HPDE6-E6E7 (cell line): Measurements from ENCODE around the gene SKOR1.

Experiments
- DNase-seq: peaks from one replicate; pipeline ENCODE4 v3.0.0; 2011; ENCODE audit warnings: missing footprints; ENCODE audit errors: extremely low spot score

SKOR1 gene, protein sequence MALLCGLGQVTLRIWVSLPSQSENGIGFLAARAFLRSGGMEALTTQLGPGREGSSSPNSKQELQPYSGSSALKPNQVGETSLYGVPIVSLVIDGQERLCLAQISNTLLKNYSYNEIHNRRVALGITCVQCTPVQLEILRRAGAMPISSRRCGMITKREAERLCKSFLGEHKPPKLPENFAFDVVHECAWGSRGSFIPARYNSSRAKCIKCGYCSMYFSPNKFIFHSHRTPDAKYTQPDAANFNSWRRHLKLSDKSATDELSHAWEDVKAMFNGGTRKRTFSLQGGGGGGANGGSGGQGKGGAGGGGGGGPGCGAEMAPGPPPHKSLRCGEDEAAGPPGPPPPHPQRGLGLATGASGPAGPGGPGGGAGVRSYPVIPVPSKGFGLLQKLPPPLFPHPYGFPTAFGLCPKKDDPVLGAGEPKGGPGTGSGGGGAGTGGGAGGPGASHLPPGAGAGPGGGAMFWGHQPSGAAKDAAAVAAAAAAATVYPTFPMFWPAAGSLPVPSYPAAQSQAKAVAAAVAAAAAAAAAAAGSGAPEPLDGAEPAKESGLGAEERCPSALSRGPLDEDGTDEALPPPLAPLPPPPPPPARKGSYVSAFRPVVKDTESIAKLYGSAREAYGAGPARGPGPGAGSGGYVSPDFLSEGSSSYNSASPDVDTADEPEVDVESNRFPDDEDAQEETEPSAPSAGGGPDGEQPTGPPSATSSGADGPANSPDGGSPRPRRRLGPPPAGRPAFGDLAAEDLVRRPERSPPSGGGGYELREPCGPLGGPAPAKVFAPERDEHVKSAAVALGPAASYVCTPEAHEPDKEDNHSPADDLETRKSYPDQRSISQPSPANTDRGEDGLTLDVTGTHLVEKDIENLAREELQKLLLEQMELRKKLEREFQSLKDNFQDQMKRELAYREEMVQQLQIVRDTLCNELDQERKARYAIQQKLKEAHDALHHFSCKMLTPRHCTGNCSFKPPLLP

DNA sequence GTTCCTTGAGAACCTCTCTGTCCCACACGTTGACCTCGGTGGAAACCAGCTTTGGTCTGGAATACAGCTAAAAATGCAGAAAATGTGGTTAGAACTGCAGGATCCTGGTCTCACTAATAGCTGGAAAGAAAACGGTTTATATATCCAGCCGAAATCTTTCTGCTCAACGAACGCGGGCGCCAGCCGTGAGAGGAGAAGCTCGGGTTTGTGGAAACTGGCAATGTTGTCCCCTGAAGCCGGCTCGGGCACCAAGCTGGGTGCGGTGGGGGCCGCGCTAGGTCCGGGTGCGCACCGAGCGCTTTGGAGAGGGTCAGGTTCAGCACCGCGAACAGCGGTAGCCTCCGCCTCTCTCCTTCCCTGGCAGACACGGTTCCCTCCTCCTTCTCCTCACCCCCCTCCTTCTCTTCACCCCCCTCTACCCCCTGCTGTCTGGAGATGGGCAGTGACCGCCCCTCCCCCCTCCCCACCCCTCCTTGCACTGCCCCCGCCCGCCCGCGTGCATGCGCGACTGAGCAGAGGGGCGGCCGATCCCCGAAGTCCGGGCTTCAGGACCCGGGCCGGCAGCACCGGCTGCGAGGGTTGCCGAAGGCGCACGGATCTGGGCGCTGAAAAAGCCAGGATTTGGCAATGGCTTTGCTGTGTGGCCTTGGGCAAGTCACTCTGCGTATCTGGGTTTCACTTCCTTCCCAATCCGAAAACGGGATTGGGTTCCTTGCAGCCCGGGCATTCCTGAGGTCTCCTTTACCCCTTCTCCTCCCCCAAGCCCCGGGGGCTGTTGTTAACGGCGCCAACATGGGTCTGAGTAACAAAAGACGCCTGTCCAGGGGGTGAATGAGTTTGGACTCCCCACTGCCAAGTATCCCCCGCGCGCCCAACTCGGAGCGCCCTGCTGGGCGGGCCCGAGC lies at the start of gene SKOR1:
Gene SKOR1, plus strand, starts transcription at position 534 of the 905 bp plus-strand sequence. Its CDS starts 94 bp downstream, at position 628.
- DNase-seq: no peak

DNA sequence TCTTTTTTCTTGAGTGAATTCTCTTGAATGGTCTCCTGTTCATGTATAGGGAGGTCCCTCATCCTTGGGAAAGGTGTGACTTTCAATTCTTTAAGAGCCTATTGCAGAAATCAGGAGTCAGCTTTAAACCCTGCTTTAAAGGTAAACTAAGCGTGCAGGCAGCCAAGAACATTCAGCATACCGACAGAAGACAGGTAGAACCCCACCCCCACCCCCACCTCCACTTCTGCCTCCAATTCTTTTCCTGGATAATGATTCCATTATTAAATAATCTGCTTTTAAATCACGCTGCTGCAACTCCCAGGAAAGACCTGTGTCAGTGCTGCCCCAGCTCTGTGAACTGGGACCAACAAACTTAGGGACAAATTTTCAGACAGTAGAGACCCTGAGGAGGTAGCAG lies 49.3 kb upstream of the SKOR1 start:
- DNase-seq: no peak

DNA sequence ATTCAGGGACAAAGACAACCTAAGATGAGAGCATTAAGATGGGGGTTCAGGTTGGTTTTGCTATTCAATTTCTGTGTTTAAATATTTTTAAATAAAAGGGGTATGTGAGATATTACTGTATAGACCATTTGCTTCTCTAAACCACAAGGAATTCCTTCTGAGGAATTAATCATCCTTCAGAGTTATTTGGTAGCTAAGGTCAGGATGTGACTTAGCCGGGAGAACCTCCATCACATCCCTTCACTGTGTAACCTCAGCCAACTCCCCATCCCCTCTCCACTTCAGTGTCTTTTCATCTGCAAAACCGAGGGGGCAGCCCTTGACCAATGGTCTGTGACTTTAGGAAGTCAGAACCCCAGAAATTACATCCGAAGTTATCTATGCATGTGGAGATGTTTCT lies 48.7 kb upstream of the SKOR1 start:
- no peak for DNase-seq

DNA sequence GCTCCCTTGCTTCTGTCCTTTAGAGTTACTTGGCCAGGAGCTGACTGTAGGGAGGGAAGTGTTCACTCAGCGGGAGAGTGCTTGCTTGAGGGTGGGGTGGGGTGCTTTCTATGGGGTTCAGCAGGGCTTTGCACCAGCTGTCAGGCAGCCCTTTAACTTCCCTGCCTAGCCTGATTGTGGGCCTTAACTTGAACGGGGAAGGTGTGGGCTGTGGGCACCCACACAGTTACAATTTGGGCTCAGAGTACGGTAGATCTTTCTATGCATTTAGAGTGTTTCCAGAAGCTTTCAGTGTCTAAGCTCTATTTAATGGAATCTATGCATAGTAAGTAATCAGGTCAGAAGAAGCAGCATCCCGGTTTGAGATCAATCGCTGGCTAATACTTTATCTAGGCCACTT lies 48.2 kb upstream of the SKOR1 start:
- DNase-seq: no peak

DNA sequence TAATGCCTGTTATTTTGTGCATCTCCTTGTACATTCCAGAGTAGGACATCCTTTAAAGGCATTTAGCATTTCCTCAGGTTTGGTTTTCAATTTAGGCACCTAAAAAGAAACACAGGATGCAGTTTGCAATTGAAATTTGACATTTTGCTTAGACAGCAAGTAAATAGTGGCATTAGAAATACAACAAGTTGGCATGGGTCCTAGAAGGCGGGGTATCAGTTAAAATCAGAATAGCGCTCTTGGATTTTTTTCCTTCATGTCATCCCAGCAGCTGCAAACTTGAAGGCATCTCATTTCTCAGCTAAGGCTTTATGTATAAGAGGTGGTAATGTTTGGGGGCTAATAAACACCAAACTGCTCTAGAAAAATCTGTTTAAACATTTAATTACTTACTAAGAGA lies 47.5 kb upstream of the SKOR1 start:
- DNase-seq: no peak

DNA sequence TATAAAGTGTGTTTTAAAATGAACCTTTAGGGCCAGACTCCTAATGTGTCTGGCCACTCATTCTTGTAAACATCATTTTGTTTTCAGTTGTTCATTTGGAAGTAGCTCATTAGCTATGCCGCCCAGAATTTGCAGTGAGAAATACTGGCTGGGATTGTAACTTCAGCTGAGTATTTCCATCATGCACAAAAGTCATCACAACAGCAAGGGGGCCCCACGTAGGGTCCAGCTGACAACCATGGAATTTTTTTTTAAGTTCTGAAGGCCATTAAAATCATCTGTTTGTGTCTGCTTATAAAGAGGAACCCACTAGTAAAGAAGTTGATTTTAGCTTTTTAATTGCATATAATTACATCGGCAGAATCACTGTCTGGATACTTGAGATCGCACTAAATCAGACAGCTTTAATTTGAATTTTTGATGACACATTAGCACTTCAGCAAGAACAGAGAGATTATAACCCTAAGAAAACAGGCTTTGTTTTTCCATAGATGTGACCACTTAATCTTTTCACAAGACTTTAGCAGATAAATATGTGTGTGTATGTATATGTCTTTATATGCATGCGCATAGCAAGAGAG lies 46.3 kb upstream of the SKOR1 start:
- no peak for DNase-seq

DNA sequence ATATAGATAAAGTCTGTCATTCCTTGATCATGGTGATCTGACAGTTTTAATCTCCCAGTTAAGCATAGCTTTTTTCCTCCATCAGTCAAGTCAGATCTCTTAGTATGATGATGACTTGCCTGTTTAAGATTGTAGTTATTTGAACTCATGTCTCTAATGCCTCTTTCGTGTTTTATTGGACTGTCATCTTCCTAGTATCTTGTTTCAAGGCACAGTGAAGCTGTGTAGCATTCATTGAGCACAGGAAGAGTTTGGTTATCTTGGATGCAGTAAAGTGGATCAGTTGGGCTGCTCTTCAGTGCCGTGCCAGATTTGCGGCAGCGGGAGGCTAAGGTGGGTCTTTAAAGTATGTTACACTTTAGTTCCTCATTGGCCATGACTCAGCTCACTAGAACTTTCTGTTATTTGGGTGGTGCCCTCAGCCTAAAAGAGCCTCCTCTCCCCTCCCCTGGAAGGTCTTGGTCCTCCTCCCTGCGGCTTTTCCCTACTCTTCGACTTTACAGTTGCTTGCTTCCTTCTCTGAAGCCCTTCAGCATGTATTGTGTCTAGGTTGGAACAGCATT lies 45.7 kb upstream of the SKOR1 start:
- DNase-seq: no peak

DNA sequence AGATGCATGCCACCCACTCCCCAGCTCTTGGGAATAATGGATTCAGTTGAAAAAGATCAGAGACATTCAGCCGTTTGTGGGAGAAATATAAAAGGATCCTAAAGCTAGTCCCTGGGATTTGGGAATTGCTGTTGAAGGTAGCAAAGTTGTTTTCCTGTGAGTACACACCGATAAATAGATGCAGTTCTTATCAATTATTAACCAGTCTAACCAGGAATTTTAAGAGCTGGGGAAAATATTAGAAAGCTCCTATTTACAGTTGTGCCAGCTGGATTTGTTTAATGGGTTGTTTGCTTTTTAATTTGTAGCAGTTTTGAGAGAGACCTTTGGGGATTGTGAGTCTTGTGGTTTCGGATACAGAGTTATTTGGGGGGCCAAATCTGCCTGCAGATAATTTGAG lies 44.2 kb upstream of the SKOR1 start:
- DNase-seq: no peak

DNA sequence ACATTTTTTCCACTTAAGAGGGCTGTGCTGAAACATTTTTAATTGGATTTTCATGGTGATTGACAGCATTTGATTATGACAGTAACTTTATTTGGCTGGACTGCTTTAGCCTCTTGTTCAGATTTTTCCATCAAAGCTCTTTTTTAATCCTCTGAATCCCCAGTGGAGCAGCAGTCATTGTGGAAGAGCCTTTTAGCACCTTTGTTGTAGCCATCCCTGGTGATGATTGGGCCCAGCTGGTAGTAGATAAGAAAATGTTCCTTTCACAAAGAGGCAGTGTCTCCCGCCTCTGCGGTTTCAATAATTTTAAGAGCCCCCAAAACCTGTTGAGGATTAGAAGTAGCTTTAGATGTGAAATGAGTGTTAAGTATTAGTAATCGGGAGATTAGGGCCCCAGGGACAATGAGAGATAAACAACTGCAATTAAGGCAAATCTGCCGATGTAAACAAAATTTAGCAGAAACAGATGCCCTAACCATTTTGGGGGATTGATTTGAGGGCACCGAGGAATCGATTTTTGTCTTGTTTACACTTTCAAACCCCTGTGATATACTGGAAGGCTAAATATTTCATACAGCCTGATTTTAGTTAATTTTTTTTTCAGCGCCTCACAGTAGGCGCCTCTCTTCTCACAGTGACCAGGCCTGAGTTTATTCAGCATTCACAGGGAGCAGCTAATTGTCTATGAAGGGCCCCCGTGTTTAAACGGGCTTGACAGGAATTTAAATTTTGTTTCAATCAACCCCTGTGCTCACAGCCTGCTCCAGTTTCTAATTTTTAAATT lies 43.2 kb upstream of the SKOR1 start:
- DNase-seq: no peak

DNA sequence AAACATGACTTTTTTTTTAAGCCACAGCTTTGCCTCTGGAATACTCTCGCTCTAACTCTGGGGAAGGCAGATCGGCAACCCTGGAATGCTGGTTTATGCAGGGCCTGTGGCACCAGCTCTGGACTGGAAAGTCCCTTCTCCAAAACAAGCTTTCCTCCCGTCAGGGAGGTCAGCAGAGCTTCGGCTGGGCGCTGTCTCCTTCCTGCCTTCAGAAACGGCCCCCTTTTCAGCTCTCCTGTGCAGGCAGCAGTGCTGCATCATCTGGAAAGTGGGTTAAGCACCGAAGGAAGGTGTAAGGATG lies 42.7 kb upstream of the SKOR1 start:
- DNase-seq: no peak

DNA sequence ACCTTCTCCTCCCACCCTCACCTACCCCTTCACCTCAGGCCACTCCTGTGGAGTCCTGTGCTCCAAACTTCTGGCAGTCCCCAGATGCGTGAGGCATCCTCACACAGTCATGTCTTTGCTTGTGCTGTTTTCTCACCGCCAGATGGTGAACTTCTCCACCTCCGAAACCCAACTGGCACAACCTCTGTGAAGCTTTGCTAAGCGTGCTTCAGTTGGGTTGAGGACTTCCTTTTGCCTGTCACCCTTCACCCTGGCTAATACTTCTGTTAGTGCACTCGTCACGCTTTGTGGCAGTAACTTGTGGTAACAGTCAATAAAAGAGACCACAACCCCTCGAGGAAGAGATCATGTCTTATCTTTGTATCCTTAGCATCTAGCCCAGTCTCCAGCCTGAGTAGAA lies 42.0 kb upstream of the SKOR1 start:
- DNase-seq: no peak

DNA sequence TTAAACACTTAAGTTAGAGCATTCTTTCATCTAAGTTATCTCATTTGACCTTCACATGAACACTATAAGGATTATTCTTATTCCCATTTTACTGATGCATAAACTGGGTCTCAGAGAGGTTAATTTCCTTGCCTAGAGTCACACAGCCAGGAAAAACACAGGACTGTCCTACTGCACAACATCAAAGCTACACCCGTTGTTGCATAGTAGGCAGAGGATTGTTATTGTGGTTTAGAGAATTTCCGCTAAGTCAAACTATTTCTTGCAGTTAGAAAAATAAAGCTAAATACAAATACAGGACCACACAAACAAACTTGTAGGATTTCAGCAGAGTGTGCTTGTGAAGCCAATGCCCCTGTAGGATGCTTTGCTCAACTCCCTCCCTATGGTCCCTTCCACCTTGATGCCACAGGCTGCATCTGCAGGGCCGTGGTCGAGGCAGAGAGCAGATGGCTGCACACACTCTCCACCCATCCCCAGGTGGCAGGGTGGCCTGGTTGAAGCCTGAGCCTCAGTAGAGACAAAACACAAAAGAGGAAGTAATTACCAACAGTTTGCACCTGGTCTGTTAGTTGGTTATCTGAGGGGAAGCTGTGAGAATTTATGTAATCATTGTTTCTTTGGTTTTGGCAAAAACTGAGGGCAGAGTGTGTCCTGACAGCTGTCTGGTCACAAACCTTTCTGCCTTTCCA lies 41.1 kb upstream of the SKOR1 start:
- DNase-seq: no peak

DNA sequence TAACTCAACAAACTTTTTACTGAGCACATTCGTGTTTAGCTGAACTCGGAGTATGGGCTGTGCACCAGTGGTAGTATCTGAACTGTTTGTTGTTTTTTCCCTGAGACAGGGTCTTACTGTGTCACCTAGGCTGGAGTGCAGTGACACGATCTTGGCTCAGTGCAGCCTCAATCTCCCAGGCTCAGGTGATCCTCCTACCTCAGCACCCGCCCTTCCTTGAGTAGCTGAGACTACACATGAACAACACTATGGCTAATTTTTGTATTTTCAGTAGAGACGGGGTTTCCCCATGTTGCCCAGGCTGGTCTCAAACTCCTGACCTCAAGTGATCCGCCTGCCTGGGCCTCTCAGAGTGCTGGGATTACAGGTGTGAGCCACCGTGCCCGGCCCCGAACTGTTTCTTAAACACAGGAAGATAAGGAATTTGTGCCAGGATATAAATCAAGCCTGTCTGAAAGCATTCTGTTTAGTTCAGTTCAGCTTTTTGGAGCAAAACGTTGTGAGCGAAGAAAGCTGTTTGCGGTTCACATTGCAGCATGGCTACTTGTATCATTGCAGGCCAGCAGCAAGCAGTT lies 40.4 kb upstream of the SKOR1 start:
- DNase-seq: no peak

DNA sequence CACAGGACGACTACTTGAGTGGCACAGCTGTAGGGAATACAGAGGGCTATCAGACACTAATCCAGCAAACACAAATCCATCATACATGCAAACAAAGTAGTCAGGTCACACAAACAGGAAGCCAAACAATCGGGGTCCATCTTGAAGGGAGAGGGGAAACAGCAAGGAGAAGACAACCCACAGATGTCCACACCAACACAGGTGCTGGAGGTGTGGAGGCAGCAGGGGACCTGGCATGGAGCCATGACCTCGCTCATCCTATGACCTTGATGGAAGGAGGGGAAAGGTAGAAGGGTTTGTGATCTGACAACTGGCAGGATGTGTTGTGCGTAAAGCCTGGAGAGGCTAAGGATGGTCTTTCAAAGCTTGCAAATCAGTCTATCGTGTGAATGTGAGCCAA lies 39.9 kb upstream of the SKOR1 start:
- DNase-seq: no peak

DNA sequence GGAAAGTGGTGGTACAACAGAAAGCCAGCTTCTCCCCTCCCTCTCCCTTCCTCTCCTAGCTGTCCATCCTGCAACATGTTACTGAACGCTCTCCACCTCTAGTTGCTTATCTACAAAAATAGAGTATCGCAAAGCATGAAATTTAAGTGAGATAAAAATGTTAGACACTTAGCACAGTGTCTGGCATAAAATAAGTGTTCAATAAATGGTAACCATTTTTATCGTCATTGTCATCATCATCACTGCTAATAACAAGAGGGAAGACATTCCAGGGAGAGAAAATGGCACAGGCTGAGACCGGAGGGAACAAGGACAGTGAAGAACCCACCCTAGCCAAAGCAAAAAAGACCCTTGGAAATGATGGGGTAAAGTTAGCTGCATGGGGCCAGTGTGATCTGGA lies 38.7 kb upstream of the SKOR1 start:
- DNase-seq: no peak

DNA sequence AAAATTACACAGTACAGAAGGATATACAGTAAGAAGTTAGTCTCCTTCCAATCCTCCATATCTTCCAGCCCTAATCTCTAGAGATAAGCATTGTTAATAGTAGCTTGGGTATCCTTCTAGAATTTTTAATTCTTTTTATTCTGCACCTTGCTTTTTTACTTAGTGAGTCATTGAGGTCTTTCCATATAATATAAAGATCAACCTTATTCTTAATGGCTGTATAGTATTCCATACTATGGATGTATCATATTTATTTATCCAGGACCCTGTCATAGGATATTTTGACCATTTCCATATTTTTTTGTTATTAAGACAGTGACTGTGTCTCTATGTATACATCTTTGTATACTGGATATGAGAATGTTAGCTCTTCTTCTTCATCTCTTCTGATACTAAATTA lies 36.3 kb upstream of the SKOR1 start:
- no peak for DNase-seq

DNA sequence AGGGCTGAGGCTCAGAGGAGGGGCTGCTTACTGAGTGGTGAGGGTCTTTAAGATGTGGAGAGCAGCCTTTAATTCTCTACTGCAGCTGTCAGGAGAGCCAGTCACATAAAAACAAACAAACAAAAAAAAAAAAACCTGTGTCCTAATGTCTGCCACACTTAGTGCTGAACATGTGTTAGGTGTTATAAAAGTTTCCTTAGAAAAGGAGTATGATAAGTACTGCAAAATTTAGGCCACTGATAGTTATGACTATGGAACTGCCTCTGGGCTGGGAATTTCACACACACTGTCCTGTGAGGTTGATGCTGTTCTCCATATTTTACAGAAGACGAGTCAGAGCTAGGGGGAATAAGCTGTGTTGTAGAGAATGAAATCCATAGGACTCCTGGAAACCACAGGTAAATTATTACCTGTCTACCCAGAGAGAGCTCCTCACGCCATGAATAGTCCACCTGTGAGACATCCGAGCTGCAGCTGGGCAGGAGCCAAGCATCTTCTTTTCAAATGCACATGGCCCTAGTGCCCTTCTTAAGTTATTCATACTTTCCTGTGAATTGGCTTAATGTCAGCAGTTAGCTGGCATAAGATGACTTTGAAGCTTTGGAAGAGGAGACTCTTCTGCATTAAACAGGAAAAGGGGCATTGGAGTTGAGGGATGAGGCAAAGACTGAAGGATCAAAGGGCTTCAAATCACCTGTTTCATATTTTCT lies 34.5 kb upstream of the SKOR1 start:
- DNase-seq: no peak

DNA sequence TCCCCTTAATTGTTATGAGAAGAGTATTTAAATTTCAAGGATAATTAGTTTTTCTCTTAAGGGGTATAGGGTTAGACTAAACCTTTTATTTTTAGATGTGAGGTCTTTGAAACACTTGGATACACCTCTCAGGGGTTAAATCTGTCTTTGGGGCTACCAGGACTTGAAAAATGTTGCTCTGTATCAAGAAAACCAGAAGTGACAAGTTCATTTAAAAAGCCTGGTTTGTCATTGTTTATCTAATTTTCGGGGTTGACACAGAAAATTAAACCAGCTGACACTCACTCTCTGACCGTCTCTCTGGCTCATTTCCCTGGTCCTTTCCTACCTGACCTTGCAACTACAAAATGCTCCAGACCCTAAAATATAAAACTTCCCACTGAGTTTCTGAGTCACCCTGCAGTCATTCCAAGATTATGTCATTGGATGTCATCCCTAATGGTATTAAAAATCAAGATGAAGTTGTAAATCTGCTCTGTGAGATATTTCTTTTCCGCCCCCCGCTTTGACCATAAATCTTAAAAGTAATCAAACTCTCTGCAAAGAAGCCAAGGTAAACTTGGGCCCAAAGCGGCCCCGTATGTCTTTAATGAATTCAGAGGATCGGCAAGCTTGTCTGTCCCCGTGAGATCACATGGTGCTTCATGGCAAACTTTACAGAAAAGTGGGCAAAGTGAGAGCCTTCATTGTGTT lies 32.9 kb upstream of the SKOR1 start:
- DNase-seq: no peak
